Progenitor cell of endocrine pancreas (in vitro differentiated cells): ENCODE data around the gene GPRC5C. TPM values are rescaled to one million over a fixed set of nuclear protein-coding genes. Genes with fewer than 3 reads are reported as not detected.

Experiments used
- DNase-seq: peaks from one replicate; pipeline ENCODE4 v3.0.0; 2021; ENCODE audit warnings: low spot score; ENCODE audit not compliant: unreplicated experiment
- H3K27ac Mint-ChIP-seq: 2 replicates; pipeline ENCODE4 v1.8.0; 2021; ENCODE audit warnings: mild to moderate bottlenecking, moderate library complexity, mixed read lengths
- H3K27me3 Mint-ChIP-seq: 2 replicates; pipeline ENCODE4 v1.8.0; 2021; ENCODE audit warnings: mixed read lengths
- H3K36me3 Mint-ChIP-seq: 2 replicates; pipeline ENCODE4 v1.8.0; 2022; ENCODE audit warnings: mixed read lengths; ENCODE audit not compliant: insufficient read depth
- H3K4me1 Mint-ChIP-seq: 2 replicates; pipeline ENCODE4 v1.8.0; 2021; ENCODE audit warnings: low read depth, mixed read lengths
- H3K4me3 Mint-ChIP-seq: 2 replicates; pipeline ENCODE4 v1.8.0; 2021; ENCODE audit warnings: low read depth, mild to moderate bottlenecking, moderate library complexity, mixed read lengths
- H3K9me3 Mint-ChIP-seq: 2 replicates; pipeline ENCODE4 v1.8.0; 2021; ENCODE audit warnings: low read depth, mixed read lengths
- total RNA-seq: library from RNA; stranded (reverse); gene quantifications from 2 replicates; pipeline ENCODE4 v1.2.1, GENCODE V29; 2021
- TF ChIP-seq, protein P1 (sequence below): fragments of 200-600 bp; sonication (generic); IDR thresholded peaks from one replicate; pipeline ENCODE4 v1.5.0; 2021; ENCODE audit warnings: antibody characterized with exemption, mild to moderate bottlenecking; ENCODE audit not compliant: unreplicated experiment

The GPRC5C gene
- total RNA-seq, 1 donor from 2014 or later, result 207 TPM

DNA sequence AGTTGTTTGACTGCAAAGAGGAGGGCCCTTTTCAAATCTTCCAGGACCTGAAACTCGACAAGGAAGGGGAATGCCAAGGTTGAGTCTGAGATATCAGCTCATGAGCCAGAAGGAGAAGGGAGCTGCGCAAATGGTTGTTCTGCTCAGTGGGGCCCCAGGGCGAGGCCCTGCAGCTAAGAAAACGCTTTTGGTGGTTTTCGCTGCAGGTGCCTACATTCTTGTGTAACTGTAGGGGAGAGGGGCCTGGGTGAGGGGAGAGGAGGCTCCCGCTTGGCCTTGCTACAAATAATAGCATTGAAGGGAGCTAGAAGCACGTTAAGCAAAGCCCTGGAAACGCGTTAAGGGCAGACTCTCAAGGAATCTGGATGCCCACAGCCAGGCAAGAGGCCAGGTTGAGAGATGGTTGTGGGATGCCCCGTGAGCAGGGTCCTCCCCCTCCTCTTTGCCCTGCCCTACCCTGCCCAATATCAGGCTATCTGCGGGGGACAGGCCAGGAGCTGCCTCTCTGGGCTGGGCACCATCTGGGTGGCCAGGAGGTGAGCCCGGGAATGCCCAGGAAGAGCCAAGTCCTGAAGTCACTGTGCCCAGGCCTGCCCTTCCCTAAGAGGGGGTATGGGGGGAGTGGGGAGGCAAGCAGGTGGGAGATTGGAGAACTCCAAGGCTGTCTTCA lies 42.7 kb upstream of the GPRC5C start:
- H3K4me3 Mint-ChIP-seq, result no peak overlapping the region

DNA sequence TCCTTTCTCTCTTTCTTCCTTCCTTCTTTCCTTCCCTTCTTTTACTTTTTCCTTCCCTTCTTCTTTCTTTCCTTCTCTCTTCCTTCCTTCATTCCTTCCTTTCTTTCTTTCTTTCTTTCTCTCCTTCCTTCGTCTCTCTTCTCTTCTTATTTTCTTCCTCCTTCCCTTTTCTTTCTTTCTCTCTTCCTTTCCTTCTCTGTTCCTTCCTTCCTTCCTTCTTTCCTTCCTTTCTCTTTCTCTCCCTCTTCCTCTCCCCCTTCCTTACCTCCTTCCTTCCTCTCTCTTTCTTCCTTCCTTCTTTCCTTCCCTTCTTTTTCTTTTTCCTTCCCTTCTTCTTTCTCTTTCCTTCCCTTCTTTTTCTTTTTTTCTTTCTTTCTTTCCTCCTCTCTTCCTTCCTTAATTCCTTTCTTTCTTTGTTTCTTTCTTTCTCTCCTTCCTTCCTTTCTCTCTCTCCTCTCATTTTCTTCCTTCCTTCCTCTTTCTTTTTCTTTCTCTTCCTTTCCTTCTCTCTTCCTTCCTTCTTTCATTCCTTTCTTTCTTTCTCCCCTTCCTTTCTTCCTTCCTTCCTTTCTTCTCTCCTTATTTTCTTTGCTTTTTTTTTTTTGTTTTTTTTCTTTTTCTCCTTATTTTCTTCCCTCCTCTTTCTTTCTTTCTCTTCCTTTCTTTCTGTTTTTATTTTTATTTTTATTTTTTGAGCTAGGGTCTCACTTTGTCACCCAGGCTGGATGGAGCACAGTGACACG lies 41.8 kb upstream of the GPRC5C start:
- peaks cover 4% of the 10 kb centered on the region for H3K27me3 Mint-ChIP-seq
- TF ChIP-seq, protein P1, sequence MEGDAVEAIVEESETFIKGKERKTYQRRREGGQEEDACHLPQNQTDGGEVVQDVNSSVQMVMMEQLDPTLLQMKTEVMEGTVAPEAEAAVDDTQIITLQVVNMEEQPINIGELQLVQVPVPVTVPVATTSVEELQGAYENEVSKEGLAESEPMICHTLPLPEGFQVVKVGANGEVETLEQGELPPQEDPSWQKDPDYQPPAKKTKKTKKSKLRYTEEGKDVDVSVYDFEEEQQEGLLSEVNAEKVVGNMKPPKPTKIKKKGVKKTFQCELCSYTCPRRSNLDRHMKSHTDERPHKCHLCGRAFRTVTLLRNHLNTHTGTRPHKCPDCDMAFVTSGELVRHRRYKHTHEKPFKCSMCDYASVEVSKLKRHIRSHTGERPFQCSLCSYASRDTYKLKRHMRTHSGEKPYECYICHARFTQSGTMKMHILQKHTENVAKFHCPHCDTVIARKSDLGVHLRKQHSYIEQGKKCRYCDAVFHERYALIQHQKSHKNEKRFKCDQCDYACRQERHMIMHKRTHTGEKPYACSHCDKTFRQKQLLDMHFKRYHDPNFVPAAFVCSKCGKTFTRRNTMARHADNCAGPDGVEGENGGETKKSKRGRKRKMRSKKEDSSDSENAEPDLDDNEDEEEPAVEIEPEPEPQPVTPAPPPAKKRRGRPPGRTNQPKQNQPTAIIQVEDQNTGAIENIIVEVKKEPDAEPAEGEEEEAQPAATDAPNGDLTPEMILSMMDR, result no peak
- peaks cover 11% of the 10 kb centered on the region for H3K4me1 Mint-ChIP-seq
- H3K9me3 Mint-ChIP-seq, result no peaks in the 10 kb centered on the region
- no peaks in the 10 kb centered on the region for H3K36me3 Mint-ChIP-seq
- no peak overlapping the region for H3K4me3 Mint-ChIP-seq
- DNase-seq, result no peak
- H3K27ac Mint-ChIP-seq, result no peak overlapping the region

More for the DNA sequence above, 42.7 kb upstream of the GPRC5C start:
- TF ChIP-seq, protein P1, result no peak
- Mint-ChIP-seq H3K27ac (peak overlapping the region; percentile 69), H3K36me3 (no peaks in the 10 kb centered on the region), H3K4me1 (peaks cover 11% of the 10 kb centered on the region), H3K27me3 (peaks cover 4% of the 10 kb centered on the region), H3K9me3 (no peaks in the 10 kb centered on the region)
- no peak for DNase-seq

DNA sequence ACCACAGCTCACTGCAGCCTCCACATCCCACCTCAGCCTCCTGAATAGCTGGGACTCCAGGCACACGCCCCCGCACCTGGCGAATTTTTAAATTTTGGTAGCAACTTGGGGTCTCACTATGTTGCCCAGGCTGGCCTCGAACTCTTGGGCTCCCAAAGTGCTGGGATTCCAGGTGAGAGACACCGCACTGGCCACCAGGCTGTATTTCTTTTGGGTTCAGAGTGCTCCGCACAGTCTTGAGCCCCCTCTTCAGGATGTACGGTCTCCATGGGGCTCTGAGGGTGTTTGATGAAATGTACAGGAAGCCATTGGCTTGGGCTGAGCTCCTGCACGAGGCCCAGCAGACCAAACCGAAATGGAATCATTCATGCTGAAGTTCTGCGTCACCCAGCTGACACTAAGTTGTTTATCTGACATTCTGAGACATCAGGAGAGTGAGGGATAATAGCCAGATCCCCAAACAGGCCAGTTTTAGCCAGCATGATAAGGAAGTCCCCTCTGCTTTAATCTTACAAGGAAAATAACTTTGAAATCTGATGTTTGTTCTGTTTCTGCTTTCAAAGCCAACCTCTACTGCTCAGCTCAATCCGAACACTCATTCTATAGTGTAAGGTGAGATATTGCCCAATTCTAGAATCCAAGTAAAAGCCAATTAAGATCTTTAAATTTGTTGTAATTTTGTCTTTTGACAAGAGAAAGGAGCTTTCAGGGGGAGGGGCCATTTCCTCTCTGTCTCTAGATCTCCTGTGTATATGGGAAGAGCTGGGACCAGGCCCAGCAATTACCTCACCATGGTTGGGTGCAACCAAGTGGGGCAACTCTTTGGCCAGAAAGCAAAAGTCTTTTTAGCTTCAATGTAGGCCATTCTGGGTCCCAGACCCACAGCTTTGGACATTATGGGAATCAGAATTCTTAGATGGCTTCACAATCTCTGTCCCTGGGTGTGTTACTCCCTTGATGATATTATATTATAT lies 40.9 kb upstream of the GPRC5C start:
- H3K36me3 Mint-ChIP-seq, result no peaks in the 10 kb centered on the region
- peaks cover 11% of the 10 kb centered on the region for H3K4me1 Mint-ChIP-seq
- TF ChIP-seq, protein P1, result no peak
- no peak for DNase-seq
- no peak overlapping the region for H3K27ac Mint-ChIP-seq
- peaks cover 4% of the 10 kb centered on the region for H3K27me3 Mint-ChIP-seq
- no peaks in the 10 kb centered on the region for H3K9me3 Mint-ChIP-seq
- no peak overlapping the region for H3K4me3 Mint-ChIP-seq

DNA sequence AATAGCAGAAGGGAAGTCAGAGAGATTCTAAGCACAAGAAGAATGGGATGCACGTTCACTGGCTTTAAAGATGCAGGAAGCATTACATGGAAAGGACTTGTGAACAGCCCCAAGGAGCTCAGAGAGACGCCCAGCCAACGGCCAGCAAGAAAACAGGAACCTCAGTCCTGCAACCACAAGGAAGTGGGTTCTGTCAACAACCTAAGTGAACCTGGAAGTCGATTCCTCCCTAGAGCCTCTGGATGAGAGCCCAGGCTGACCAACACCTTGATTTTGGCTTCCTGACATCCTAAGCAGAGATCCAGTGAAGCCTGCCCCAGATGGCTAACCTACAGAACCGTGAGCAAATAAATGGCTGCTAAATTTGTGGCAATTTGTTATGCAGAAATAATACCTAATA lies 40.1 kb upstream of the GPRC5C start:
- Mint-ChIP-seq H3K4me3 (no peak overlapping the region), H3K27me3 (peaks cover 4% of the 10 kb centered on the region), H3K9me3 (no peaks in the 10 kb centered on the region), H3K27ac (no peak overlapping the region), H3K4me1 (peaks cover 9% of the 10 kb centered on the region), H3K36me3 (no peaks in the 10 kb centered on the region)
- TF ChIP-seq, protein P1, result no peak
- no peak for DNase-seq

DNA sequence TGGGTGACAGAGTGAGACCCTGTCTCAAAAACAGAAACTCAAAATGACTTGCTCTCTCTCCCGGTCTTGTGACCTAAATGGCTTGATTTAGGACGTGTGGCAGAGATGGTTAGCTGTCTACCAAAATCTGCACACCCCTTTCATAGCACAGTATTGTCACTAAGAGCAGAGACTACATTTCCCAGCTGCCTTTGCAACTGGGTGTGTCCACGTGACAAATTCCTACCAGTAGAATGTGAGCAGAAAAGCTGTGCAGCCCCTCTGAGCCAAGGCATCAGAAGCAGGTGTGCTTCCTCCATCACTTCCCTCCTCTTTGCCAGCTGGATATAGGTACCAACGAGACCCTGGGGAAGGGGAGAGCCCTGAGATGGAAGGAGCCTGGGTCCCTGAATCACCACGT lies 39.0 kb upstream of the GPRC5C start:
- no peaks in the 10 kb centered on the region for H3K9me3 Mint-ChIP-seq
- H3K27ac Mint-ChIP-seq, result no peak overlapping the region
- no peaks in the 10 kb centered on the region for H3K36me3 Mint-ChIP-seq
- TF ChIP-seq, protein P1, result no peak
- H3K4me1 Mint-ChIP-seq, result peaks cover 9% of the 10 kb centered on the region
- H3K4me3 Mint-ChIP-seq, result no peak overlapping the region
- H3K27me3 Mint-ChIP-seq, result peaks cover 4% of the 10 kb centered on the region
- DNase-seq, result no peak
